Gastrocnemius medialis (tissue), 4 donors: Measurements from ENCODE around the gene CDH5. TPM values are rescaled to one million over a fixed set of nuclear protein-coding genes. Genes with fewer than 3 reads are reported as not detected.

Experiments used
- ATAC-seq, 2 donors: fragments of 150-250 bp; one replicate each; pipeline ENCODE4 v1.9.1; 2016
- DNase-seq, 2 donors: peaks; one replicate each; pipeline ENCODE4 v3.0.0-alpha.2; 2019
- H3K27ac ChIP-seq, 4 donors: fragments of 200-600 bp; sonication (generic); 1 replicate in 1 of 4; 2 replicates in 3 of 4; pipeline ENCODE4 v1.5.1; 2016 to 2018; ENCODE audit warnings: mild to moderate bottlenecking in 2 of 4, moderate library complexity in 1 of 4
- H3K27me3 ChIP-seq, 3 donors: fragments of 200-600 bp; sonication (generic) in 2 of 3; 1 replicate in 1 of 3; 2 replicates in 2 of 3; pipeline versions ENCODE4 v1.5.1 to v1.6.0; 2016 to 2019; ENCODE audit warnings: mild to moderate bottlenecking in 1 of 3, moderate library complexity in 1 of 3
- H3K36me3 ChIP-seq, 2 donors: fragments of 200-600 bp; sonication (generic) in 1 of 2; one replicate each; pipeline ENCODE4 v1.5.1; 2017 to 2018
- H3K4me1 ChIP-seq, 2 donors: fragments of 200-600 bp; sonication (generic) in 1 of 2; one replicate each; pipeline ENCODE4 v1.5.1; 2016 to 2017; ENCODE audit warnings: mild to moderate bottlenecking in 2 of 2
- H3K4me3 ChIP-seq, 4 donors: fragments of 200-600 bp; sonication (generic) in 3 of 4; 1 replicate in 1 of 4; 2 replicates in 3 of 4; pipeline ENCODE4 v1.5.1; 2016 to 2019; ENCODE audit warnings: mild to moderate bottlenecking in 2 of 4
- H3K9me3 ChIP-seq, 3 donors: fragments of 200-600 bp; sonication (generic) in 2 of 3; 1 replicate in 1 of 3; 2 replicates in 2 of 3; pipeline ENCODE4 v1.5.1; 2016 to 2019
- CTCF ChIP-seq, 5 experiments: fragments of 450-650 bp in 3 of 5; fragments of 200-600 bp in 2 of 5; sonication (generic) in 2 of 5; IDR thresholded peaks in 4 of 5; conservative IDR thresholded peaks in 1 of 5; 1 replicate in 4 of 5; 2 replicates in 1 of 5; pipeline ENCODE4 v1.5.1; 2016 to 2019; ENCODE audit warnings: antibody characterized with exemption in 5 of 5, mild to moderate bottlenecking in 3 of 5, moderate library complexity in 3 of 5
- POLR2A ChIP-seq, 2 donors: fragments of 450-650 bp; IDR thresholded peaks; one replicate each; pipeline ENCODE4 v1.6.1; 2017; ENCODE audit warnings: antibody characterized with exemption in 2 of 2, mild to moderate bottlenecking in 2 of 2, moderate library complexity in 2 of 2
- in situ Hi-C, 4 donors: fragments of 200-750 bp; cut with MboI; loops; one replicate each; pipeline versions ENCODE4 v1.15.0 to v1.8.0; 2017; ENCODE audit warnings: low sequenced_read_pairs in 4 of 4
- intact Hi-C: fragments of 100-400 bp; cut with DNase I; formaldehyde crosslinking; loops from one replicate; pipeline ENCODE4 v1.15.1; 2023; ENCODE audit warnings: low total_unique reads
- total RNA-seq, 4 donors: library from RNA; depleted of rRNA; stranded (reverse); fragments of >200 nt; gene quantifications; one replicate each; pipeline versions ENCODE4 v1.1.0 to v1.2.3, GENCODE V29; 2016

The CDH5 gene
- total RNA-seq, 4 donors from 2014 or later: 24.3 to 37.4 (median 31.7) TPM

- no peak overlapping the region for H3K4me3 ChIP-seq
- no peak for ATAC-seq
- H3K27me3 ChIP-seq: peaks cover 0 to 2% (median 0%) of the 10 kb centered on the region in 3 donors
- no peaks in the 10 kb centered on the region for H3K9me3 ChIP-seq
- no peaks in the 10 kb centered on the region for H3K4me1 ChIP-seq
- H3K36me3 ChIP-seq: no peaks in the 10 kb centered on the region
- in situ Hi-C loops (loop anchor here (5.0 to 25.0 kb wide), 5 partner anchors 60 to 450 kb away; no protein-coding TSS in a partner anchor), intact Hi-C loops (no loop called here)
- no peak overlapping the region for H3K27ac ChIP-seq
- TF ChIP-seq POLR2A (IDR thresholded peaks at IDR 0.05) (no peak), CTCF (IDR thresholded peaks at IDR 0.05 in 4 of 5, conservative IDR thresholded peaks at IDR 0.05 in 1 of 5) (no peak)
- no peak for DNase-seq
These were observed 48.4 kb downstream of the CDH5 start for GRCh38 chr16:66414891-66415290.

- intact Hi-C loops (no loop called here), in situ Hi-C loops (loop anchor here in 3 of 4 donors (10.0 to 25.0 kb wide), 4 partner anchors 59 to 449 kb away; no protein-coding TSS in a partner anchor)
- H3K9me3 ChIP-seq: no peaks in the 10 kb centered on the region
- no peak for DNase-seq
- no peak overlapping the region for H3K4me3 ChIP-seq
- H3K27ac ChIP-seq: no peak overlapping the region
- H3K27me3 ChIP-seq: peaks cover 0 to 2% (median 0%) of the 10 kb centered on the region in 3 donors
- no peak for ATAC-seq
- no peaks in the 10 kb centered on the region for H3K36me3 ChIP-seq
- no peaks in the 10 kb centered on the region for H3K4me1 ChIP-seq
- TF ChIP-seq CTCF (IDR thresholded peaks at IDR 0.05 in 4 of 5, conservative IDR thresholded peaks at IDR 0.05 in 1 of 5) (no peak), POLR2A (IDR thresholded peaks at IDR 0.05) (no peak)
These were observed 49.6 kb downstream of the CDH5 start for GRCh38 chr16:66416136-66416535.

- no peak overlapping the region for H3K4me3 ChIP-seq
- H3K27ac ChIP-seq: no peak overlapping the region
- no peaks in the 10 kb centered on the region for H3K4me1 ChIP-seq
- H3K27me3 ChIP-seq: peaks cover 0 to 2% (median 2%) of the 10 kb centered on the region in 3 donors
- DNase-seq (no peak), ATAC-seq (no peak)
- intact Hi-C loops (no loop called here), in situ Hi-C loops (loop anchor here in 3 of 4 donors (10.0 to 25.0 kb wide), 4 partner anchors 58 to 448 kb away; no protein-coding TSS in a partner anchor)
- no peak for TF ChIP-seq POLR2A (IDR thresholded peaks at IDR 0.05)
- TF ChIP-seq CTCF (IDR thresholded peaks at IDR 0.05 in 4 of 5, conservative IDR thresholded peaks at IDR 0.05 in 1 of 5): no peak
- no peaks in the 10 kb centered on the region for H3K36me3 ChIP-seq
- H3K9me3 ChIP-seq: no peaks in the 10 kb centered on the region
These were observed 50.6 kb downstream of the CDH5 start for GRCh38 chr16:66416939-66417700.

- no peaks in the 10 kb centered on the region for H3K9me3 ChIP-seq
- peaks cover 0 to 2% (median 2%) of the 10 kb centered on the region in 3 donors for H3K27me3 ChIP-seq
- in situ Hi-C loops (loop anchor here in 3 of 4 donors (10.0 to 25.0 kb wide), 4 partner anchors 56 to 446 kb away; no protein-coding TSS in a partner anchor), intact Hi-C loops (no loop called here)
- H3K36me3 ChIP-seq: no peaks in the 10 kb centered on the region
- ATAC-seq (no peak), DNase-seq (no peak)
- TF ChIP-seq CTCF (IDR thresholded peaks at IDR 0.05 in 4 of 5, conservative IDR thresholded peaks at IDR 0.05 in 1 of 5) (no peak), POLR2A (IDR thresholded peaks at IDR 0.05) (no peak)
- H3K4me1 ChIP-seq: no peaks in the 10 kb centered on the region
- H3K27ac ChIP-seq: no peak overlapping the region
- no peak overlapping the region for H3K4me3 ChIP-seq
These were observed 51.9 kb downstream of the CDH5 start for GRCh38 chr16:66418165-66418962.
